Suprapubic skin (tissue), 4 donors: ENCODE data around the gene AGAP1. TPM values are rescaled to one million over a fixed set of nuclear protein-coding genes. Genes with fewer than 3 reads are reported as not detected.

Source experiments
- DNase-seq, 2 donors: peaks; one replicate each; pipeline ENCODE4 v3.0.0-alpha.2; 2019; ENCODE audit warnings: low spot score in 2 of 2
- H3K27ac ChIP-seq: fragments of 200-600 bp; sonication (generic); one replicate; pipeline ENCODE4 v1.5.1; 2019
- H3K27me3 ChIP-seq: fragments of 200-600 bp; sonication (generic); one replicate; pipeline ENCODE4 v1.5.1; 2019
- H3K36me3 ChIP-seq: fragments of 200-600 bp; sonication (generic); one replicate; pipeline ENCODE4 v1.5.1; 2019
- H3K4me1 ChIP-seq: fragments of 200-600 bp; sonication (generic); one replicate; pipeline ENCODE4 v1.5.1; 2019
- H3K4me3 ChIP-seq: fragments of 200-600 bp; sonication (generic); one replicate; pipeline ENCODE4 v1.5.1; 2019; ENCODE audit warnings: mild to moderate bottlenecking
- H3K9me3 ChIP-seq: fragments of 200-600 bp; sonication (generic); one replicate; pipeline ENCODE4 v1.5.1; 2019
- CTCF ChIP-seq, 2 donors: fragments of 200-600 bp in 1 of 2; fragments of 450-650 bp in 1 of 2; sonication (generic) in 1 of 2; IDR thresholded peaks; one replicate each; pipeline ENCODE4 v1.5.1; 2016 to 2019; ENCODE audit warnings: antibody characterized with exemption in 2 of 2, mild to moderate bottlenecking in 1 of 2, moderate library complexity in 1 of 2
- EP300 ChIP-seq: sonication (generic); formaldehyde crosslinking; IDR thresholded peaks from one replicate; pipeline ENCODE4 v1.6.1; 2017; ENCODE audit warnings: antibody characterized with exemption
- POLR2A ChIP-seq, 2 donors: fragments of 450-650 bp; IDR thresholded peaks; one replicate each; pipeline ENCODE4 v1.6.1; 2017; ENCODE audit warnings: antibody characterized with exemption in 2 of 2, mild to moderate bottlenecking in 2 of 2, moderate library complexity in 2 of 2
- POLR2AphosphoS5 ChIP-seq, 3 donors: sonication (generic); formaldehyde crosslinking; IDR thresholded peaks; one replicate each; pipeline ENCODE4 v1.6.1; 2017; ENCODE audit warnings: antibody characterized with exemption in 3 of 3
- WGBS: methylation state at CpG from one replicate; pipeline ENCODE4 v1.1.5; 2018; 5-methylcytosine and 5-hydroxymethylcytosine counted together
- total RNA-seq, 4 donors: library from RNA; depleted of rRNA; stranded (reverse); fragments of >200 nt; gene quantifications; one replicate each; pipeline ENCODE4 v1.1.0, GENCODE V29; 2016

The AGAP1 gene
- total RNA-seq, 4 donors from 2014 or later, result 14.1 to 30.7 (median 19.4) TPM

- H3K27me3 ChIP-seq, result peaks cover 100% of the 10 kb centered on the region
- 0% methylated on average over 19 of the region's 67 CpGs for WGBS
- H3K4me1 ChIP-seq, result peaks cover 73% of the 10 kb centered on the region
- H3K9me3 ChIP-seq, result no peaks in the 10 kb centered on the region
- no peak for DNase-seq
- no peaks in the 10 kb centered on the region for H3K36me3 ChIP-seq
- no peak overlapping the region for H3K27ac ChIP-seq
- H3K4me3 ChIP-seq, result peak overlapping the region; percentile 47
- TF ChIP-seq POLR2A (IDR thresholded peaks at IDR 0.05), result no peak
- TF ChIP-seq CTCF (IDR thresholded peaks at IDR 0.05), result no peak
- TF ChIP-seq POLR2AphosphoS5 (IDR thresholded peaks at IDR 0.05), result no peak
- TF ChIP-seq EP300, result no peak
Measured at GRCh38 chr2:236164201-236164924, 670.5 kb downstream of the AGAP1 start.

GRCh38 chr2:236164925-236165841, 671.3 kb downstream of the AGAP1 start:
- TF ChIP-seq POLR2A (IDR thresholded peaks at IDR 0.05), result no peak
- TF ChIP-seq EP300, result no peak
- no peak for TF ChIP-seq POLR2AphosphoS5 (IDR thresholded peaks at IDR 0.05)
- no peak for TF ChIP-seq CTCF (IDR thresholded peaks at IDR 0.05)
- Histone ChIP-seq H3K4me3 (peak overlapping the region; percentile 47), H3K27ac (no peak overlapping the region), H3K9me3 (no peaks in the 10 kb centered on the region), H3K36me3 (no peaks in the 10 kb centered on the region), H3K27me3 (peaks cover 100% of the 10 kb centered on the region), H3K4me1 (peaks cover 76% of the 10 kb centered on the region)
- 33% methylated on average over 14 of the region's 18 CpGs for WGBS
- no peak for DNase-seq

GRCh38 chr2:236165842-236166795, 672.3 kb downstream of the AGAP1 start:
- WGBS, result 1% methylated on average over 29 of the region's 58 CpGs
- H3K4me1 ChIP-seq, result peaks cover 84% of the 10 kb centered on the region
- H3K27ac ChIP-seq, result no peak overlapping the region
- TF ChIP-seq POLR2A (IDR thresholded peaks at IDR 0.05) (no peak), POLR2AphosphoS5 (IDR thresholded peaks at IDR 0.05) (no peak), EP300 (no peak), CTCF (IDR thresholded peaks at IDR 0.05) (no peak)
- peaks cover 100% of the 10 kb centered on the region for H3K27me3 ChIP-seq
- H3K9me3 ChIP-seq, result no peaks in the 10 kb centered on the region
- H3K4me3 ChIP-seq, result peak overlapping the region; percentile 48
- no peaks in the 10 kb centered on the region for H3K36me3 ChIP-seq
- DNase-seq, result no peak

GRCh38 chr2:236166796-236167296, 673.0 kb downstream of the AGAP1 start:
- TF ChIP-seq POLR2A (IDR thresholded peaks at IDR 0.05) (no peak), CTCF (IDR thresholded peaks at IDR 0.05) (no peak), POLR2AphosphoS5 (IDR thresholded peaks at IDR 0.05) (no peak), EP300 (no peak)
- peak overlapping the region; percentile 48 for H3K4me3 ChIP-seq

More at GRCh38 chr2:236166796-236167296, 673.0 kb downstream of the AGAP1 start:
- H3K4me1 ChIP-seq, result peaks cover 91% of the 10 kb centered on the region
- peaks cover 100% of the 10 kb centered on the region for H3K27me3 ChIP-seq
- no peaks in the 10 kb centered on the region for H3K36me3 ChIP-seq
- H3K27ac ChIP-seq, result no peak overlapping the region
- no peaks in the 10 kb centered on the region for H3K9me3 ChIP-seq
- no peak for DNase-seq
- WGBS, result no CpG with 5 or more reads among the region's 29 CpGs
